ENCODE results near the gene RNF213.

Gene RNF213

DNA sequence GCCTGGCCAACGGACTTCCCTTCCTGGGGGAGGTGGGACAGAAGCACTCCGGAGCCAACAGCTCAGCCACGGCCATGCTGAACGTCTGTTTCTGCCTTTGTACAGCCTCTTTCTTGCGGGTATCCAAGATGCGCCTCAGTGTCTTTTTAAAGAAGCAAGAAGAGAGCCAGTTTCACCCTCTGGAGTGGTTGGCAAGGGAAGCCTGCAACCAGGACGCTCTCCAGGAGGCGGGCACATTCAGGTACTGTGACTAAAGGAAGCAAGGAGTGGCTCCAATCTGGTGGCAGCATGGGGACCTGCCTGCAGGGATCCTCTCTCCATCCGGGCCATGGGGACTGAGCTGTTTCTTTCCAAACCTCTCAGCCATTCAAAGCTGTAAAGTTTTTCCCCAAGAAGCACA is 93.7 kb downstream of the RNF213 start:
- DNase-seq: no peak

DNA sequence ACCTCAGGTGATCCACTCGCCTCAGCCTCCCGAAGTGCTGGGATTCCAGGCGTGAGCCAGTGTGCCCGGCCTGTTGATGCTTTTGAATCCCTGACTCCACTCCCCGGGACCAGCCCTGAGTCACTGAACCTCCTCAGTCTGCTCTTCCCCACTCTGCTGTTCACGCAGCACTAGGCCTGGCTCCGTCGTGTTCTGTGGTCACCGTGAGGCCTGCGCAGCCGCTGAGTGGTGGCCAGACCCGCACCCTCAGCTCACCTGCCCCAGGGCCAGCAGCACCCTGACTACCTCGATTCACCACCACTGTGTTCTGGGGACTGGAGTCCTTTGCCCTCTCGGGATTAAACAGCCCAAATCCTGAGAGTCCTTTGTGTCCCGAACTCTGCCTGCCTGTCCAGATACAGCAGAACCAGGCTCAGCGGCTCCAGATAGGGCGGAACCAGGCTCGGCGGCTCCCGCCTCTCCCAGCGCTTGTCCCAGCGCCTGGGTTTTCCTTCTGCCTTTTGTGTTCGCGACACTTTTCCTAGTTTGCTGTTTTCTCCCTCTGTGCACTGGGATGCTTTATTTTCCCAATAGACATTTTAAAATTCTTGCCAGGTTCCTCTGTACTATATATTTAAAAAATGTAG is 95.7 kb downstream of the RNF213 start:
- no peak for DNase-seq

DNA sequence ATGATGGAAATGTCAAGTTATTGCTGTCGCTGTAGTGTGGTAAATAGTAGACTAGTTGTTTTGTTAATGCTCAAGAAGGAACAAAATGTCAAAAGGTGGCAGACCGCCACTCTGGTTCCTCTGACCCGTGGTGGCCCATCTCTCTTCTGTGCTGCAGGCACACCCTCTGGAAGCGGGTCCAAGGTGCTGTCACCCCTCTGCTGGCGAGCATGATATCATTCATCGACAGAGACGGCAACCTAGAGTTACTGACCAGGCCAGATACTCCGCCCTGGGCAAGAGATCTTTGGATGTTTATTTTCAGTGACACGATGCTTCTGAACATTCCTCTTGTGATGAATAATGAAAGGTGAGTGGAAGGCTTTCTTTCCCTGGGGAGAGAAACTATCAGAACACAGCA is 97.5 kb downstream of the RNF213 start:
- DNase-seq: no peak

DNA sequence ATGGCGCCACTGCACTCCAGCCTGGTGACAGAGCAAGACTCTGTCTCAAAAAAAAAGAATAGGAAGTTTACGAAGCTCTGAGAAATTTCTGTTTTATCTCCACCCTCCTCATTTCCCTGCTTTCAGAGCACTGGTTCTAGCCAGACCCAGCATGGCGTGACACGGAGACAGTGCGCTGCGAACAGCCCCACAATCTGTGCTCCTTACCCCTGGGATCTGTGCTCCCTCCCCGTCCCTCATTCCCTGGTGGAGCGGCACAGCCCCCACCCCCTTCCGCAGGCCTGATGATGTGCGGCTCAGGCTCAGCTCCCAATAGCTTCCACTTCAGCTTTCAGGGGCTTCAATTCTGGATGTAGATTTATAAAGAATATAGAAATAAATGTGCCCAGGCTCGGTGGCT is 98.2 kb downstream of the RNF213 start:
- no peak for DNase-seq

DNA sequence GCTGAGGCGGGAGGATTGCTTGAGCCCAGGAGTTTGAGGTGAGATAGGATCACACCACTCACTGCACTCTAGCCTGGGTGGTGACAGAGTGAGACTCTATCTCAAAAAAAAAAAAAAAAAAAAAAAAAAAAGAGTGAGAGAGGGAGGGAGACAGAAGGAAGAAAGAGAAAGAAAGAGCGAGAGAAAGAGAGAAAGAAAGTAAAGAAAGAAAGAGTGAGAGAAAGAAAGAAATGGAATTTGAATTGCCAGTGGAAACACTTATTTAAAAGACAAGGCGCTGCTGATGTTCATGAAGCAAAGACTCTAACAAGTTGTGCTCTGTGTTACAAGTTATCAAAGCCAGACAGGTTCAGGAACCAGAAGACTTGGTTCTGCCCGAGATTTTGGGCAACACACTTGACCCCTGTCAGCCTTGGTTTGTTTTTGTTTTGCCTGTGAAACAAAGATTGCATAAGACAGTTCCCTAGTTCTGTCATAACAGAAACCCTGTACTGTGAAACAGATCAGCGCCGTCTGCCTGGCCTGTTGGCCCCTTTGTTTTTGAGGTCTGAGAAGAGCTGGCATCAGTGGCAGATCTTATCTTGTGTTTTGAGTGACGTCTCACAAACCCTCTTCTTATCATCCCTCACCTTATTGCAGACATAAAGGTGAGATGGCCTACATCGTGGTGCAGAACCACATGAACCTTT is 98.9 kb downstream of the RNF213 start:
- DNase-seq: no peak

DNA sequence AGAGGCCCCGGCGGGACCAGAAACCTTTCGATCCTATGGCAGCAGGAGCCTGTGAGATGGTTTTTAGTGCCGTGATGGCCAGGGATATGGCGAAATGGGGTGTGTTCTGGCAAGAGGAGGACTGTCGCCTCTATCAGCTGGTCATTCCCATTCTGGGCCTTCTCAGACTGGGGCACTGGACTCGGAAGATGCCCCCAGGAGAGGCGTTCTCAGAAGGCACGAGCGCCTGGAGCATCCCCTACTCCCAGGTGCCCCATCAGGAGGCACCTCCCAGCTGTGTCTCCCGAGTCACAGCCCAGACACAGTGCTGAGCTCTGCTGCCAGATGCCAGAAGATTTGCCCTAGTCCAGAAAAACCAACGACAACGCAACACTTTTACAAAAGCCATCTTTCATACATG is 99.7 kb downstream of the RNF213 start:
- DNase-seq: no peak

DNA sequence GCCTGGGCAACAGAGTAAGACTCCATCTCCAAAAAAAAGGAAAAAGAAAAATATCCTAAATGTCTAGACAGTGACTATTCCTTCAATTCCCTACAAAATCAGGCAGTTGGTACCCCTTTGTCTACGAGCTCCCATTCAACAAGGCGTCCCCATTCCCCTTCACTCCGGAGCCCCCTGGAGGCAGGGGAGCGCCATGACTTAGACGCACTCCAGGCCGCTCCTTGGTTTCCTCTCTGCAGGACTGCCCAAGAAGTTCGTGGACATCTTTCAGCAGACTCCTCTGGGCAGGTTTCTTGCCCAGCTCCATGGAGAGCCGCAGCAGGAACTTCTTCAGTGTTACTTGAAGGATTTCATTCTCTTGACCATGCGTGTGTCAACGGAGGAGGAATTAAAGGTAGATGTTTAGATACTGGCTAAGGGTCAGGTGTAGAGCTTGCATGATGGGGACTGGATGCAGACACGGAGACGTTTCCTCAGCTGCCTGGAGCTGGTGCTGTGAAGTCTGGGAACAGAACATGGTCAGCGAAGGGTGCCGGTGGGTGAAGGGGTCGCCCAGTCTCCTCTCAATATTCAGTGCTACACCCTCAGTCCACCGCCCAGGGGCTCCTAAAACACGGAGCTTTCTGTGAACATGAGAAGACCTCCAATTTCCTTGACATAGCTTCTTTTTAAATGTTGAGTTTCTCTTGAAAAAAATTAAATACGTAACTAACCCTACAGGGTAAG is 101.0 kb downstream of the RNF213 start:
- no peak for DNase-seq

DNA sequence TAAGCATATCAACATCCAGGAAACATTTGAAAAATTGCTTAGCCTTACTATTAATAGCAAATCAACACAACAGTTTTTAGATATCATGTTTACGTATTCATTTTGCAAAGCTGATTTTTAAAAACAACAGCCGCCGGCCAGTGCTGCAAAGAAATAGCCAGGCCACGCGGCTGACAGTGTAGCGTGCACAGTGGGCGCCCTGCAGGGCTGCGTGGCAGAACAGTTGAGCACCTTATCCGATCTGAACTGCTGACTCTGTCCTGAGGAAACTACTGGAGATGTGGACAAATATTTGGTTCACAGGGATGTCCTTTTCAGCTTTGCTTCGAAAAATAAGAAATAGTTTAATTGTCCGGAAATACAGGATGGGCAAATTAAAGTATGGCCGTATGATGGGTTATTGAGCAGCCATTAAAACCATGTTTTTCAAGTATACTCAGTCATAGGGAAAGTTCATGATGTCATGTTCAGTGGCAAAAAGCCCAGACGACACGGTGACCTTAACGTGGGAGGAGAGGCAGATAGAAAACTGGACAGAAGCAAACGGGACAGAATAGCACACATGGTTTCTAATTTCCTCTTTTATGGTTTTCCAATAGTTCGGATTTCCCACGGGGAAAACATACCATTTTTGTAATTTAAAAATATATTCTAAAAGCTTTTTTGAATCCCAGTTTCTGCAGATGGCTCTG is 101.9 kb downstream of the RNF213 start:
- no peak for DNase-seq

DNA sequence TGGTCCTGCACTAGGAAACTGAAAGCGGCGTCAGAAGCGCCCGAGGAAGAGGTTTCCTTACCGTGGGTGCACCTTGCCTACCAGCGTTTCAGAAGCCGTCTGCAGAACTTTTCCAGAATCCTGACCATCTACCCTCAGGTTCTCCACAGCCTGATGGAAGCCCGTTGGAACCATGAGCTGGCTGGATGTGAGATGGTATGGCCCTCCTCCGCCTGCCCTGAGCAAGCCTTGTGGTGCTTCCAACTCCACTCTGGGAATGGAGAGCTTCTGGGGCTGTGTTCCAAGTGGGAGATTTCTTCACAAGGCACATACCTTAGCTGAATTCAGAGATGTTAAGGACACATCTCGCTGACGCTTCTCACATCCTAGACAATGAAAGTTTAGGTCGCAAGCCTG is 102.5 kb downstream of the RNF213 start:
- DNase-seq: no peak

DNA sequence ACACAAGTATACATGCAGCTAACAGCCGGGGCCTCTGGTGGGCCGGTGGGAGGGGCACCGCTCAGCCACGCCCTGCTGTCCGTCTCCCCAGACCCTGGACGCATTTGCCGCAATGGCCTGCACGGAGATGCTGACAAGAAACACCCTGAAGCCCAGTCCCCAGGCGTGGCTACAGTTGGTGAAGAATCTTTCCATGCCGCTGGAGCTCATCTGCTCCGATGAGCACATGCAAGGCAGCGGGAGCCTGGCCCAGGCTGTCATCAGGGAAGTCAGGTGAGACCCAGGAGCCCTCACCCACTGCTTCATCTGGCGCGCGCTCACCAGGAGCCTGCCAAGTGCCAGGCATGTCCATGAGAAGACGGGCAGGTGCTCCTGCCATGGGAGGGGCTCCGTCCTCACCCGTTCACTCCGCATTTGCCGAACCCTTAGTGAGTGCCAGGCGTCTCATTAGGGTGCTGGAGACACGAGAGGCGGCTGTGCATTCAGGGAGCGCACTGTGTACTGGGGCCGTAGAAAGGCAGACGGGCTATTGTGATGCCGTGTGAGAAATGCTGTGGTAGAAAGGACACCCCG is 103.0 kb downstream of the RNF213 start:
- DNase-seq: no peak

DNA sequence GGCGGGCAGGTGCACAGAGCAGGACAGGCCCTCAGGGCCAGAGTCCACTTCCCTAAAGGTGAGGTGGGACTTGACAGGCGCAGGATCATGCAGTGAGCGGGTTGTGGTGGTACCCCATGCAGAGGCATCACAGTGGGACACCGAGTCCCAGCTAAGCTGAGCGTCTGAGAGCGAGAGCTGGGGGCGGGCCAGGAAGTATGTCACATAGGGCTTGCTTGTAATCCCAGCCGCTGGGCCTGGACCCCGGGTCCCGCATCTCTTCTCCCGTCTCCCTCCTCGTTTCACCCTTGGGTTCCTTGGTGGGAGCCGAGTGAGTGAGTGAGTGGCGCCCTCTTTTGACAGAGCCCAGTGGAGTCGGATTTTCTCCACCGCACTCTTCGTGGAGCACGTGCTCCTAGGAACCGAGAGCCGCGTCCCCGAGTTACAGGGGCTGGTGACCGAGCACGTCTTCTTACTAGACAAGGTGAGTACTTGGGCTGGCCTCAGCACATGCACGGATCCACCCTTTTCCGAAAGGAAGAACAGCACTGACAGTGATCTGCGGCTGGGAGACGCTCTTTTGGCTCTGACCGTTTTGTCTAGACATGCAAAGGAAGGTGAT is 103.5 kb downstream of the RNF213 start:
- DNase-seq: no peak

DNA sequence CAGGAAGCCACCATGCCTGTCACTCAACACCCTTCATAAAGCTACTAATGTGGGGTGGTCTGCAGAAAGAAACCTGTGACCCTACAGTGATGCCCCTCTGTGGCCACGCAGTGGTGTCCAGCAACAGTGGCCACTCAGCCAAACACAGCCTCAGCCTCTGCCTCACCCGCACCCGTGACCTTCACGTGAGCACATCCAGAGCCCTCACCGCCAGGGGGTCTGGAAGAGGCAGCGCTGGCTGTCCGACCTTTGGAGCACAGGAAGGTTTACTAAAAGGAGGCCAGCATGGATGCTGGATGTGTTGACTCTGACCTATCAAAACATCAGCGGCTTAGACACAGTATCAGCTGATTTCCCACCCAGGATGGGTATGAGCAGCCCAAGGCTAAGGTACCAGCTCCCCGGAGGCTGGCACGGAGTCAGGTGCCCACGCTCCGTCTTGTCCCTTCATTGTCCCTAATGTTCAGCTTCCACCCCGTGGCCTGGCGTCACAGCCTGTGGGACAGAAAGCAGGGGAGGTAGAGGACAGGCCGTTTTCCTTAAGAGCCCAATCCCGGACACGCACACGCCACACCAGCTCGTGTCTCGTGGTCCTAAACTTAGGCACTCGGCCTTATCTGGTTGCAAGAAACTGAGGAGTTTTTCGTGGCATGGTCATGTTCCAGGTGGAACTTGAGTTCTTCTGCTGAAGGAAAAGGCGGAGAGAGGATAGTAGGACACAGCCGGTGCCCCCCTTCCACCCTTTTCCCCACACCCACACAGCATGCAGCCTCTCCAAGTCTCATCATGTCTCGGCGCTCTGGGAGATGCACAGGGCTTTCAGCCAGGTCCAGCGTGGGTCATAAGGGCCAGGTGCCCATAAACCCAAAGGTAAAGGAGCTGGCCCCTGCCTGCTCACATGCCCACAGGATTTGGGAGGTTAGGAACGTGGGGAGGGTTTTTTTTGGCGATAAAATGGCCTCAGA is 104.6 kb downstream of the RNF213 start:
- no peak for DNase-seq

DNA sequence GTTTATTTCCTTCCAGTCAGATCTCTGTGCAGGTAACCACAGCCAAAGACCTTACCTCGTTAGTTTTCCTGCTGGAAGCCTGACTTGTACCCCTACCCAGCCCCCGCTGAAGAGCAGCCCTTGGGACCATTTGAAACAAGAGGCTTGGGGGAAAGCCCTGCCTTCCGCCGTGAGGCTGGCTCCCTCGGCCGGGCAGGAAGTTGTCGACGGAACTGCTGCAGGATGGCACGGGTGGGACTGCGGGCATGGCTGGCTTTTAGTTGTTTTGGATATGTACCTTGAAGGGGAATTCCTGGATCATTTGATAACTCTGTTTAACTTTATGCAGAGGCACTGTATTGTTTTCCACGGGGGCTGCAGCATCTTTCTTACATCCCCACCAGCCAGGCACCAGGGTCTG is 105.3 kb downstream of the RNF213 start:
- DNase-seq: no peak

DNA sequence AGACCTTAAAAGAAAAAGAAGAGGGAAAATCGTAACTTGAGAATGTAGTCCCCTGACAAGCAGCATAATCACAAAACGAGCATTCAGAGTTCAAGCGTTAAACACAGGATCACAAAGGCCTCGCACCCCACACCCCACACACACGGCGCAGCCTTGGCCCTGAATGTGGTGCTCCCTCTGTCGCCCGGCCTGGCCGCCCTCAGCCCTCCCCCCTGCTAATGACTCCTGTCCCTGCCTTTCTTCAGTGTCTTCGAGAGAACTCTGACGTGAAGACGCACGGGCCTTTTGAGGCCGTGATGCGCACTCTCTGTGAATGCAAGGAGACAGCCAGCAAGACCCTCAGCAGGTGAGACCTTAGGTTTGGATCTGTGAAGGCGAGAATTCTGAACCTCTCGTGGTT is 106.9 kb downstream of the RNF213 start:
- no peak for DNase-seq

DNA sequence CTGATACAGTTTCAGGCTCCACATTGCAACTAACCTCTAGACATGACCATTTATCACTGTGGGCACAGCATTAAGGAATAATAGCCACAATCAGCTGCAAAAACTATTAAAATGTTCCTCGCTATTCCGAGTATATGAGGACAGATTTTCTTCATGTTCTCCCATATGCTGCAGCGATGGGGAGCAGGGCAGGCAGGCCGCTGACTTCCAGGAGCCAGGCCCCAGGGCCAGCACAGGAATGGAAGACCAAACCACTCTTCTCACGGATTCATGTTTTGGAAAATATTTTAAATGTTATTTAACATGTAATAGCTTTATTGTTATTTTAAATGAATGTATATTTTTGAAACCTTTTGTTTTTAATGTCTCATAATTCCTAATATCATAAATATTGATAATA is 110.5 kb downstream of the RNF213 start:
- no peak for DNase-seq

DNA sequence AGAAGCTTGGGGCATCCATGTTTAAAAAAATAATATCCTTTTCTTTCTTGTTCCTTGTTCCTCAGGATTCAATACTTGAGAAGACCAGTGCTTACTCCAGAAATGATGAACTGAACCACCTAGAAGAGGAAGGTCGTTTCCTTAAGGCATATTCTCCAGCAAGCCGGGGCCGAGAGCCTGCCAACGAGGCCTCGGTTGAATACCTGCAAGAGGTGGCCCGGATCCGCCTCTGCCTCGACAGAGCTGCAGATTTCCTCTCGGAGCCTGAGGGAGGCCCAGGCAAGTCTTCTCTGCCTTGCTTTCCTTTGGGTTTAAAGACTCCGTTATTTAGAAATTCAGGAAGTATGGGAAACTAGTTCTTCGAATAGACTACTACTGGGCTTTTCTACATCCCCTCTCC is 111.8 kb downstream of the RNF213 start:
- no peak for DNase-seq

DNA sequence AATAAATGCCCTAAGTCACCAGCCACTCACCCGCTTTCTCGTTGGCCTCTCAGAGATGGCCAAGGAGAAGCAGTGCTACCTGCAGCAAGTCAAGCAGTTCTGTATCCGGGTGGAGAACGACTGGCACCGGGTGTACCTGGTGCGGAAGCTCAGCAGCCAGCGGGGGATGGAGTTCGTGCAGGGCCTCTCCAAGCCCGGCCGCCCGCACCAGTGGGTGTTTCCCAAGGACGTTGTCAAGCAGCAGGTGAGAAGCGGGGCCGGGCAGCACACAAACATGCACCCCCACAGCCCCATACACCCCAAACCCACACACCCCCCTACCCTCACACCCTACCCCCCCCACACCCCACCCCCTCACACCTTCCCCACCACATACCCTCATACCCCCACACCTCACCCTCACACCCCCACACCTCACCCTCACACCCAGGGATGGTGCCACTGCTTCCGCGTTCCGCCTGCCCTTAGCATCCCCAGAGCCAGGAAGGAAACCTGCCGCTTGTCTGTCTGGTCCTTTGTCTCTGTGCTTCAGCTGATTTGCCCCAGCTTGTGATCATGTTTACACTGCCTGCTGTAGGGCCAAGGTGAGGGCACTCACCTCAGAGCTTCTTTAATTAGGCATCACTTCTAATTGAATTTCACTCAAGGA is 112.4 kb downstream of the RNF213 start:
- DNase-seq: no peak

DNA sequence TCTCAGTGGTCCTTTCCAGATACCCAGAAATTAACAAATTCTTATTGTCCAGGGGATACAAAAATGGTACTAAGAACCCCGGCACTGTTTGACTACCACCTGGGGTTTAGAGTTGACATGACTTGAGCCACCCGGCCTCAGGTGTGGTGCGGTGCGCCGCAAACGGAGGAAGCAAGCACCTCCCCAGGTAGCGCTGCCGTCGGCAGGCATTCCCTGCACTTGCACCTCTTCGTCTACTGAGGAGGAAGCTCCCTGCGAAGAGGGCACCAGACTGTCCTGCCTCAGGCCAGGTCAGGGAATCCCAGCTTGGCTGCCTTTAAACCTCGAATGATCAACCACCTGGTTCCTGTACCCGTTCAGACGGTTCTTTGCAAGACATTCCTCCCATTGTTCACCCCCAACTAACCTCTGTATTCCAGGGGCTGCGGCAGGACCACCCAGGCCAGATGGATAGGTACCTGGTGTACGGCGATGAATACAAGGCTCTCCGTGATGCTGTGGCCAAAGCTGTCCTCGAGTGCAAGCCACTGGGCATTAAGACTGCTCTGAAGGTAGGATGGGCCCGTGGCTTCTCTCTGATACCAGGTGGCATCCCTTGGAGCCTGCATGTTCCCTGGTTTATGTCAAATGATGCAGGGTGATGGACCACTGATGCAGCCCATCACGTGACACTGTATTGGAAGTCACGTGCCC is 113.5 kb downstream of the RNF213 start:
- no peak for DNase-seq

DNA sequence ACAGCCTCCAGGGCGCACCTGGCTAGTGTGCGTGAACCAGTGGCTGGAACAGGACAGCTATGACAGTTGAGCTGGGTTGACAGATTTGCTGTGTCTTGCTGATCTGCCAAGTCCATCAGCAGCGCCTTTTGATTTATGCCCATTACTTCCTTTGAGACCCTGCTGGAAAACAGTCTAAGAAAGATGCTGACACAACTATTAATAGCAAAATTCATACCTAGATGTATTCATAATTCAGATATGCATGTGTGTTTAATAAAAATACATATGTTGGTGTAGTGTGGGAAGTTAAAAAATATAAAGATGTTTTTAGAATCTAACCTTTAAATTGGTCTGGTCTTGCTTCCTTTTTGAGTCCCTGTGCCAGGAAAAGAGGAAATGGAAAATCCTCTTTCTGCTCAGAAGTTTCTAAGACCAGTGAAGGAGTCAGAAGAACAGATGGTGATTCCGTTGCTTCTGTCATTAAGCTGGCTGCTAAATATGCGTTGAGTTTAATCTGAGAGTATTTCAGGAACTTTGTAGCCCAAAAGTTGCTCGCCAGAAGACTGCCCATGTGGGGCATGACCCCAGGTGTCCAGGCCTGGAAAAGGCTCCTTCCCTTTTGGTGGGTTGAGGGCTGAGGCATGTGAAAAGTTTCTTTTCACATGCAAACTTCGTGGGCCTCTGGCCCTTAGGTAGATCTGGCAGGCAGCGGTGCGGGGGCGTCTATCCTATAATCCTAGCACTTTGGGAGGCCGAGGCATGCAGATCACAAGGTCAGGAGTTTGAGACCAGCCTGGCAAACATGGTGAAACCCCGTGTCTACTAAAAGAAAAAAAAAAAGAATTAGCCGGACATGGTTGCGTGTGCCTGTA is 114.3 kb downstream of the RNF213 start:
- DNase-seq: no peak

DNA sequence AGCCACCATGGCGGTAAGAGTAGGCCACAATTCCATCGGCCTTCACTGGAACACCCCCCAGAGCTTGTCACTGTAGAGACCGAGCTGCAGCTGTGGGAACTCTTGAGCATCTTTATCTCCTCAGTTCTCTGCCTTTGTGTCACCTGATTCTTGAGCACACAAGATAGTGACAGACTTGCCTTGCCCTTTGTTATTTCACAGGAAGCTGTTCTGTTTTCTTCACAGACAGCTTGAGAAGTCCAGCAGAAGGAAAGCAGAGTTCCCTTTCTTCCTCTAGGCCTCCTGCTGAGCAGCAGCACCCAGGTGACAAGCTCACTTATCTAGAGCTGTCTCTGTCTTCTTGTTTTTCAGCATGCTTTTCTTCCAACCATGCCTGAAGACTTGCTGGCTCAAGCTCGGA is 115.9 kb downstream of the RNF213 start:
- DNase-seq: no peak

All from cortex of kidney (tissue), 1 donor.